ENCODE results near the gene ADRB2. TPM values are rescaled to one million over a fixed set of nuclear protein-coding genes. Genes with fewer than 3 reads are reported as not detected.

The ADRB2 gene
- total and polyA plus RNA-seq, 4 donors: 1.2 to 7.6 (median 3.8) TPM

- H3K4me3 ChIP-seq (ENCODE audit: low read depth in 1 of 3, low read length in 3 of 3): no peak overlapping the region
- no peak overlapping the region for H3K27ac ChIP-seq (ENCODE audit: low read depth in 1 of 2, low read length in 2 of 2)
- H3K4me1 ChIP-seq (ENCODE audit: control insufficient read depth in 4 of 4, insufficient read depth in 4 of 4, low read length in 3 of 4): peaks cover 6 to 10% (median 6%) of the 10 kb centered on the region in 4 donors
- no peak for TF ChIP-seq SP1 (IDR thresholded peaks at IDR 0.05)
- TF ChIP-seq YY1 (IDR thresholded peaks at IDR 0.05): no peak
- no peak for TF ChIP-seq FOXA1 (IDR thresholded peaks at IDR 0.05)
- H3K27me3 ChIP-seq (ENCODE audit: control insufficient read depth in 4 of 4, insufficient read depth in 4 of 4, low read length in 3 of 4): no peaks in the 10 kb centered on the region
- no peak overlapping the region for H3K9ac ChIP-seq (ENCODE audit: low read depth in 1 of 2, low read length in 2 of 2)
- WGBS: 82% methylated on average over 4 of the region's 4 CpGs
- no peaks in the 10 kb centered on the region for H3K9me3 ChIP-seq (ENCODE audit: control insufficient read depth in 4 of 4, low read length in 3 of 4)
- no peaks in the 10 kb centered on the region for H3K36me3 ChIP-seq (ENCODE audit: control insufficient read depth in 4 of 4, insufficient read depth in 3 of 4, low read depth in 1 of 4, low read length in 3 of 4)
- no peak for DNase-seq (ENCODE audit: low spot score)
These were observed 19.9 kb upstream of the ADRB2 start for GRCh38 chr5:148806520-148806931.

GRCh38 chr5:148807851-148808250, 18.6 kb upstream of the ADRB2 start:
- no peak overlapping the region for H3K27ac ChIP-seq (ENCODE audit: low read depth in 1 of 2, low read length in 2 of 2)
- DNase-seq (ENCODE audit: low spot score): no peak
- H3K4me3 ChIP-seq (ENCODE audit: low read depth in 1 of 3, low read length in 3 of 3): no peak overlapping the region
- TF ChIP-seq ZBTB33 (IDR thresholded peaks at IDR 0.05): no peak
- TF ChIP-seq FOXA2 (IDR thresholded peaks at IDR 0.05): no peak
- no peak for TF ChIP-seq CTCF (IDR thresholded peaks at IDR 0.05; ENCODE audit: low read depth, low read length, missing input control)
- no peak for TF ChIP-seq YY1 (IDR thresholded peaks at IDR 0.05)
- TF ChIP-seq RXRA (IDR thresholded peaks at IDR 0.05): no peak
- TF ChIP-seq JUND (IDR thresholded peaks at IDR 0.05): no peak
- no peak for TF ChIP-seq NR2F2 (IDR thresholded peaks at IDR 0.05)
- no peaks in the 10 kb centered on the region for H3K36me3 ChIP-seq (ENCODE audit: control insufficient read depth in 4 of 4, insufficient read depth in 3 of 4, low read depth in 1 of 4, low read length in 3 of 4)
- peaks cover 0 to 3% (median 1%) of the 10 kb centered on the region in 4 donors for H3K4me1 ChIP-seq (ENCODE audit: control insufficient read depth in 4 of 4, insufficient read depth in 4 of 4, low read length in 3 of 4)
- no peaks in the 10 kb centered on the region for H3K9me3 ChIP-seq (ENCODE audit: control insufficient read depth in 4 of 4, low read length in 3 of 4)
- H3K27me3 ChIP-seq (ENCODE audit: control insufficient read depth in 4 of 4, insufficient read depth in 4 of 4, low read length in 3 of 4): no peaks in the 10 kb centered on the region
- 65% methylated on average over 2 of the region's 2 CpGs for WGBS
- H3K9ac ChIP-seq (ENCODE audit: low read depth in 1 of 2, low read length in 2 of 2): no peak overlapping the region

- peak overlapping the region in 1 of 3 donors; percentile 40 for H3K4me3 ChIP-seq (ENCODE audit: low read depth in 1 of 3, low read length in 3 of 3)
- peaks cover 0 to 3% (median 1%) of the 10 kb centered on the region in 4 donors for H3K4me1 ChIP-seq (ENCODE audit: control insufficient read depth in 4 of 4, insufficient read depth in 4 of 4, low read length in 3 of 4)
- no peaks in the 10 kb centered on the region for H3K36me3 ChIP-seq (ENCODE audit: control insufficient read depth in 4 of 4, insufficient read depth in 3 of 4, low read depth in 1 of 4, low read length in 3 of 4)
- H3K27me3 ChIP-seq (ENCODE audit: control insufficient read depth in 4 of 4, insufficient read depth in 4 of 4, low read length in 3 of 4): no peaks in the 10 kb centered on the region
- WGBS: 53% methylated on average over 10 of the region's 10 CpGs
- TF ChIP-seq GABPA (IDR thresholded peaks at IDR 0.05 in 1 of 2, conservative IDR thresholded peaks at IDR 0.05 in 1 of 2) (no peak), YY1 (IDR thresholded peaks at IDR 0.05) (peak; percentile 11)
- H3K27ac ChIP-seq (ENCODE audit: low read depth in 1 of 2, low read length in 2 of 2): peak overlapping the region in 1 of 2 donors; percentile 21
- no peak for DNase-seq (ENCODE audit: low spot score)
- no peaks in the 10 kb centered on the region for H3K9me3 ChIP-seq (ENCODE audit: control insufficient read depth in 4 of 4, low read length in 3 of 4)
- H3K9ac ChIP-seq (ENCODE audit: low read depth in 1 of 2, low read length in 2 of 2): no peak overlapping the region
These were observed 17.4 kb upstream of the ADRB2 start for GRCh38 chr5:148808864-148809642.

All from liver (tissue), 9 donors.